ENCODE data around the gene MAGEB5. TPM values are rescaled to one million over a fixed set of nuclear protein-coding genes. Genes with fewer than 3 reads are reported as not detected.
"Not testable (repeated sequence)": the region's sequence is repeated elsewhere in the genome, so short reads cannot be mapped to it uniquely, and the experiment has no call there.

MAGEB5 gene, protein sequence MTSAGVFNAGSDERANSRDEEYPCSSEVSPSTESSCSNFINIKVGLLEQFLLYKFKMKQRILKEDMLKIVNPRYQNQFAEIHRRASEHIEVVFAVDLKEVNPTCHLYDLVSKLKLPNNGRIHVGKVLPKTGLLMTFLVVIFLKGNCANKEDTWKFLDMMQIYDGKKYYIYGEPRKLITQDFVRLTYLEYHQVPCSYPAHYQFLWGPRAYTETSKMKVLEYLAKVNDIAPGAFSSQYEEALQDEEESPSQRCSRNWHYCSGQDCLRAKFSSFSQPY
- total RNA-seq (not detected), polyA plus RNA-seq (not detected)
- long read RNA-seq, donor 1: 0 reads
- long read RNA-seq, donor 2: 0 reads
- long read RNA-seq, donor 3: 0 reads
- long read RNA-seq, donor 4: 0 reads
- long read RNA-seq, donor 5: 0 reads
- long read RNA-seq, donor 6: 0 reads
- long read RNA-seq, donor 7: 0 reads
- long read RNA-seq, donor 8: 0 reads
- long read RNA-seq, donor 9: 0 reads
- long read RNA-seq, donor 10: 0 reads

DNA sequence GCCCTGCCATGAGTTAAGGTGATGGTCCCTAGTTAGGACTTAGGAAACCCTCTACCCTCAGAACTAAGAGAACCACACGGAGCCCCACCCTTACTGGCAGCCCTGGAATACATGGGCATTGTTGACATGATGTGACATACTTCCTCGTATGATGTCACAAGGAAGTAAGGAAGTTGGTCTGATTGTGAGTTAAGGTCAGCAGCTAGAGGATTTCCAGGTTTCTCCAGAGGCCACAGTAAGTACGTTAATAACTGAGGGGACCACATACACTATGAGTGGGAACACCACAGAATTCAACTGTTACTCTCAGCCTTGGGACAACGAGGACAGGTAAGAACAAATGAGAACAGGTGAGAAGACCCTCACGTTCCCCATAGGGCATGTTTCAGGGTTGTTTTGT lies at the start of gene MAGEB5:
TSS of gene MAGEB5 (plus strand) at position 301 of the 400 bp plus-strand sequence. CDS start 1,133 bp downstream, outside the sequence.
- intact Hi-C loops (cut with DNase I; ENCODE audit: low total_unique reads): no loop called here
- 52 to 71% (median 67%) methylated on average over 4 to 5 of the region's 5 CpGs for WGBS, 5 donors
- DNase-seq: no peak

DNA sequence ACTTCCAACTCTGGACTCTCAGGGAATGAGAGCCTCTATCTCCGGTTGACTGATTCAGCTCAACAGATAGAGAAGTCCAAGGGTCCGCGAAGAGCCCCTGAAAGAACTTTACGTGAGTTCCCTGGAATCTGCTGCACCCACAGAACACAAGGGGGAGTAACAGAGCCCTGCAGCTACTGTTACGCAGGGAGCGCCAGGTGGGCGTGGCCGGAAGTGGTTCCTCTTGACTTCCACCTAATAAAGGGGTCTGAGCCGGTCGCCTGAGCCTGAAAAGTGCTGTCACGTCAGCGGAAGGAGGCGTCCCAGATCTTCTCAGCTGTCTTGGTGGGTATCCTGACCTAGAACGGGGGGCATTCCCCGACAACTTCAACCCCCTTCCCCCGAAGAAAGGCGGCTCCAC lies 23.8 kb upstream of the MAGEB5 start, which contains the start of gene MAGEB6:
TSS of gene MAGEB6 (plus strand) at position 237 of the 400 bp plus-strand sequence. CDS start 1,407 bp downstream, outside the sequence.
- Histone ChIP-seq H3K27ac (no peak within 1 kb of the TSS), H3K36me3 (no peaks in the 10 kb centered on the region), H3K27me3 (no peaks in the 10 kb centered on the region), H3K9me3 (no peaks in the 10 kb centered on the region), H3K4me1 (no peaks in the 10 kb centered on the region), H3K4me3 (no peak within 1 kb of the TSS)
- intact Hi-C loops (cut with DNase I; ENCODE audit: low total_unique reads): no loop called here
- no peak for DNase-seq
- TF ChIP-seq, protein P1, sequence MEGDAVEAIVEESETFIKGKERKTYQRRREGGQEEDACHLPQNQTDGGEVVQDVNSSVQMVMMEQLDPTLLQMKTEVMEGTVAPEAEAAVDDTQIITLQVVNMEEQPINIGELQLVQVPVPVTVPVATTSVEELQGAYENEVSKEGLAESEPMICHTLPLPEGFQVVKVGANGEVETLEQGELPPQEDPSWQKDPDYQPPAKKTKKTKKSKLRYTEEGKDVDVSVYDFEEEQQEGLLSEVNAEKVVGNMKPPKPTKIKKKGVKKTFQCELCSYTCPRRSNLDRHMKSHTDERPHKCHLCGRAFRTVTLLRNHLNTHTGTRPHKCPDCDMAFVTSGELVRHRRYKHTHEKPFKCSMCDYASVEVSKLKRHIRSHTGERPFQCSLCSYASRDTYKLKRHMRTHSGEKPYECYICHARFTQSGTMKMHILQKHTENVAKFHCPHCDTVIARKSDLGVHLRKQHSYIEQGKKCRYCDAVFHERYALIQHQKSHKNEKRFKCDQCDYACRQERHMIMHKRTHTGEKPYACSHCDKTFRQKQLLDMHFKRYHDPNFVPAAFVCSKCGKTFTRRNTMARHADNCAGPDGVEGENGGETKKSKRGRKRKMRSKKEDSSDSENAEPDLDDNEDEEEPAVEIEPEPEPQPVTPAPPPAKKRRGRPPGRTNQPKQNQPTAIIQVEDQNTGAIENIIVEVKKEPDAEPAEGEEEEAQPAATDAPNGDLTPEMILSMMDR (IDR thresholded peaks at IDR 0.05): no peak
- TF ChIP-seq EP300 (IDR thresholded peaks at IDR 0.05): no peak
- TF ChIP-seq POLR2AphosphoS5 (IDR thresholded peaks at IDR 0.05): no peak
- TF ChIP-seq POLR2A (IDR thresholded peaks at IDR 0.05): no peak
- 81 to 89% (median 84%) methylated on average over 11 to 17 of the region's 17 CpGs for WGBS, 5 donors

More for the DNA sequence above, at the start of gene MAGEB5:
- Histone ChIP-seq H3K9me3 (no peaks in the 10 kb centered on the region), H3K4me3 (no peak within 1 kb of the TSS), H3K27ac (no peak within 1 kb of the TSS), H3K27me3 (no peaks in the 10 kb centered on the region), H3K4me1 (no peaks in the 10 kb centered on the region), H3K36me3 (no peaks in the 10 kb centered on the region)
- TF ChIP-seq POLR2A (IDR thresholded peaks at IDR 0.05): no peak
- no peak for TF ChIP-seq POLR2AphosphoS5 (IDR thresholded peaks at IDR 0.05)
- TF ChIP-seq EP300 (IDR thresholded peaks at IDR 0.05): no peak
- TF ChIP-seq, protein P1 (IDR thresholded peaks at IDR 0.05): no peak

DNA sequence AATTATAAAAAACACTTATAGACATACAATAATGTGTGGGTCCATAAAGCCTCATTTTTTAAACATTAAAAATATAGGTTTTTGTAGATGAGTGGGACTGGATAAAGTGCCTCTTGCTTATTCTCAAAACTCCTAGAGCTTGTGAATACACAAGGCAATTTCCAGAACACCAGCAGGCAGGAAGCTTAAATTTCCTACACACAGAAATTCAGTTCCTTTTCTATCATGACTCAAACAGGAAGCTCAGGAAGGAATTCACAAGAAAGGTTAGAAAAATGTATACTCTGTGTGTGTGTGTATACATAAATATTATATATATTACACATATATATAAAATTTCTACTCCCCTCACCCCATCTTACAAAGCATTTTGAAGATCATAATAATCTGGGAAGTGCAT lies 12.4 kb upstream of the MAGEB5 start:
- intact Hi-C loops (cut with DNase I; ENCODE audit: low total_unique reads): no loop called here
- no peaks in the 10 kb centered on the region for H3K4me1 ChIP-seq
- no peak overlapping the region for H3K27ac ChIP-seq
- no peak for DNase-seq
- TF ChIP-seq POLR2A (IDR thresholded peaks at IDR 0.05): no peak
- no peaks in the 10 kb centered on the region for H3K36me3 ChIP-seq
- H3K4me3 ChIP-seq: no peak overlapping the region
- no peaks in the 10 kb centered on the region for H3K9me3 ChIP-seq
- H3K27me3 ChIP-seq: no peaks in the 10 kb centered on the region

DNA sequence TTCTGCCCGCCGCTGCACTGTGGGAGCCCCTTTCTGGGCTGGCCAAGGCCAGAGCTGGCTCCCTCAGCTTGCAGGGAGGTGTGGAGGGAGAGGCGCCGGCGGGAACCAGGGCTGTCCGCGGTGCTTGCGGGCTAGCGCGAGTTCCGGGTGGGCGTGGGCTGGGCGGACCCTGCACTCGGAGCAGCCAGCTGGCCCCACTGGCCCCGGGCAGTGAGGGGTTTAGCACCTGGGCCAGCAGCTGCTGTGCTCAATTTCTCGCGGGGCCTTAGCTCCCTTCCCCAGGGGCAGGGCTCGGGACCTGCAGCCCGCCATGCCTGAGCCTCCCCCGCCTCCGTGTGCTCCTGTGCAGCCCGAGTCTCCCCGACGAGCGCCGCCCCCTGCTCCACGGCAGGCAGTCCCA lies 11.3 kb upstream of the MAGEB5 start:
- H3K27ac ChIP-seq; H3K36me3 ChIP-seq; H3K9me3 ChIP-seq; H3K4me3 ChIP-seq; intact Hi-C loops (cut with DNase I; ENCODE audit: low total_unique reads); H3K4me1 ChIP-seq; DNase-seq; H3K27me3 ChIP-seq: not testable (repeated sequence)
- WGBS, 5 donors: 92 to 95% (median 94%) methylated on average over 15 to 27 of the region's 27 CpGs; no CpG with 5 or more reads in 1 of the 5 donors

DNA sequence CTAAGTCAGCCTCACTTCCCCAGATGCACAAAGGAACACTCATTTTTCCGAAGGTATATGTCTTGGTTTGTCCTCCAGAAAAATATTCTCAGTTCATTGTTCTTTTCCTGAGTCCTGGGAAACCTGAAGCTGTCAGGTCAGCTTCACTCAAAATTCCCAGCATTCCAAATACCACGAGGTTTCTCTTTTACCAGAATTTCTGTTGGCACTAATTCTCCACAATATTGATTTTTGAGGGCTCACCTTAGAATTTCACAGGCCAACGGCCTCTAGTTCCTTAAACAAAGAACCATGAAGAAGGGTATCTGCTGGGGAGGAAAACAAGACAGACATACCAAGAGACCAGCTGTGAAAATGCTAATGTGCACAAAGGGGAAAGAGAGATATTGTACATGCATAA lies 8.0 kb upstream of the MAGEB5 start:
- 41 to 60% (median 44%) methylated on average over 3 of the region's 3 CpGs for WGBS, 5 donors

More for the DNA sequence above, 8.0 kb upstream of the MAGEB5 start:
- H3K9me3 ChIP-seq: no peaks in the 10 kb centered on the region
- TF ChIP-seq, protein P1 (IDR thresholded peaks at IDR 0.05): no peak
- TF ChIP-seq POLR2A (IDR thresholded peaks at IDR 0.05) (no peak), POLR2AphosphoS5 (IDR thresholded peaks at IDR 0.05) (no peak), EP300 (IDR thresholded peaks at IDR 0.05) (no peak)
- H3K4me3 ChIP-seq: no peak overlapping the region
- H3K27me3 ChIP-seq: no peaks in the 10 kb centered on the region
- intact Hi-C loops (cut with DNase I; ENCODE audit: low total_unique reads): no loop called here
- DNase-seq: no peak
- H3K36me3 ChIP-seq: no peaks in the 10 kb centered on the region
- no peak overlapping the region for H3K27ac ChIP-seq
- no peaks in the 10 kb centered on the region for H3K4me1 ChIP-seq

All from stomach (tissue), 19 donors.